NT2/D1 (cell line): ENCODE data around the gene SPPL2A.
"Not testable (repeated sequence)": the region's sequence is repeated elsewhere in the genome, so short reads cannot be mapped to it uniquely, and the experiment has no call there.

Experiments
- DNase-seq: peaks from one replicate; pipeline ENCODE4 v3.0.0-alpha.2; 2011; ENCODE audit warnings: low read depth, low spot score
- H3K27me3 ChIP-seq: 2 replicates; pipeline ENCODE4 v1.6.0; 2011; ENCODE audit warnings: mild to moderate bottlenecking; ENCODE audit not compliant: insufficient read length, insufficient read depth
- H3K36me3 ChIP-seq: 2 replicates; pipeline ENCODE4 v1.6.1; 2011; ENCODE audit warnings: mild to moderate bottlenecking, low read length, mixed read lengths; ENCODE audit not compliant: insufficient read depth, insufficient read length
- H3K4me1 ChIP-seq: 2 replicates; pipeline ENCODE4 v1.5.1; 2011; ENCODE audit not compliant: insufficient read depth, insufficient read length
- H3K4me3 ChIP-seq: 2 replicates; pipeline ENCODE4 v1.5.1; 2011; ENCODE audit warnings: low read depth; ENCODE audit not compliant: insufficient read length
- H3K9ac ChIP-seq: 2 replicates; pipeline ENCODE4 v1.6.0; 2011; ENCODE audit warnings: low read depth; ENCODE audit not compliant: insufficient read length
- H3K9me3 ChIP-seq: 2 replicates; pipeline ENCODE4 v1.5.1; 2011; ENCODE audit warnings: mild to moderate bottlenecking, low read length; ENCODE audit not compliant: insufficient read depth
- SUZ12 ChIP-seq: IDR thresholded peaks from 2 replicates; pipeline ENCODE4 v1.6.1; 2011; ENCODE audit not compliant: insufficient read length, insufficient read depth; ENCODE audit errors: extremely low read depth
- YY1 ChIP-seq: IDR thresholded peaks from 2 replicates; pipeline ENCODE4 v1.6.1; 2011; ENCODE audit not compliant: insufficient read length, insufficient read depth
- ZNF274 ChIP-seq: IDR thresholded peaks from 2 replicates; pipeline ENCODE4 v1.6.1; 2011; ENCODE audit warnings: mild to moderate bottlenecking, low read depth, low read length

Gene SPPL2A

DNA sequence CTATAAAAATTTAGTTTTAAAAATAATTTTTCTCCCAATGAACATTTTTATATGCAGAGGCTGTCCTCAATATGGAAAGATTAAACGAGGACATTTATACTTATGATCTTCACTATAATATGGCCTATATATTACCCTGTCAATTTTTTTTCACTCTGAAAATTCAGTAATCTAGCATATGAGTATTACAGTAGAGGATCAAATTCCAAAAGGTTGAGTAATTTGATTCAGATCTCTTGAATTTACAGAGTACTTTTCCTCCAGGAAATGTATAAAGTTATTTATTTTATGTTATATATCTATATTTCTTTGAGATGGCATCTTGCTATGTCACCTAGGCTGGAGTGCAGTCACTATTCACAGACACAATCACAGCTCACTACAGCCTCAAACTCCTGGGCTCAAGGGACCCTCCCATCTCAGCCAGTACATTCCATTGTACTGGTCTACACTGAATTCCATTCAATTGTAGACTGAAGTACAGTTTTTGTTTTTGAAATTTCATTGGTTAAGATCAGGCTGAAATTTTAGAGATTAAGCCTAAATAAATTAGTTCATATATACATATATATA lies 62.7 kb downstream of the SPPL2A start:
- Histone ChIP-seq H3K4me3 (no peak overlapping the region), H3K4me1 (no peaks in the 10 kb centered on the region), H3K36me3 (no peaks in the 10 kb centered on the region), H3K27me3 (no peaks in the 10 kb centered on the region), H3K9me3 (no peaks in the 10 kb centered on the region), H3K9ac (no peak overlapping the region)
- TF ChIP-seq YY1 (no peak), SUZ12 (no peak), ZNF274 (no peak)
- no peak for DNase-seq

GRCh38 chr15:50698101-50698500 lies 67.4 kb downstream of the SPPL2A start:
- Histone ChIP-seq H3K4me1 (no peaks in the 10 kb centered on the region), H3K9ac (no peak overlapping the region), H3K27me3 (no peaks in the 10 kb centered on the region), H3K9me3 (no peaks in the 10 kb centered on the region), H3K4me3 (no peak overlapping the region), H3K36me3 (no peaks in the 10 kb centered on the region)
- DNase-seq = no peak
- no peak for TF ChIP-seq YY1
- TF ChIP-seq ZNF274 = no peak

DNA sequence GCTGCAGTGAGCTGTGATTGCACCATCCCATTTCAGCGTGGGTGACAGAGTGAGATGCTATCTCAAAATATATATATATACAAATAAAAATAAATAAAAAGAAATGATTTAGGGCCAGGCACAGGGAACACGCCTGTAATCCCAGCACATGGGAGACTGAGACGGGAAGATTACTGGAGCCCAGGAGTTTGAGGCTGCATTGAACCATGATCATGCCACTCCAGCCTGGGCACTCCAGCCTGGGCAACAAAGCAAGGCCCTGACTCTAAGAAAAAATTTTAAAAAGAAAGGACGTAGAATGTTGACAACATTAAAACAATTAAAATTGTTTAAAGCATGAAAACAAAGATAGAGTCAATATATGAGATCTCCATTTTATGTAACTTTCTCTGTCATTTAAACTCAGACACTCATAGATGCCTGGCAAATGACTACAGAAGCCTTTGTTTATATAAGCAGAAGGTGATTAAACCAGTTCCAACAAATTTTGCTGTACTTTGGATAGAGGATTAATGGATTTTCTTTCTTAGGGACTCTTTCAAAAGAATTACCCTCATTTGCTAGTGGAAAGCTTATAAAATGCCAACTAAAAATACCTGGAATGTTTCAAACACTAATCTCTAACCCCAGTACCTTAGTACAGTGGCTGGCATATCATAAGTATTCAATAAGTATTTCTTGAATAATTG lies 68.3 kb downstream of the SPPL2A start:
- Histone ChIP-seq H3K9ac (no peak overlapping the region), H3K27me3 (no peaks in the 10 kb centered on the region), H3K4me3 (no peak overlapping the region), H3K4me1 (no peaks in the 10 kb centered on the region), H3K36me3 (no peaks in the 10 kb centered on the region), H3K9me3 (no peaks in the 10 kb centered on the region)
- DNase-seq = no peak
- TF ChIP-seq YY1 = no peak
- TF ChIP-seq SUZ12 = no peak
- no peak for TF ChIP-seq ZNF274

GRCh38 chr15:50694634-50695165 lies 70.8 kb downstream of the SPPL2A start:
- H3K4me3 ChIP-seq, H3K36me3 ChIP-seq, H3K4me1 ChIP-seq, H3K27me3 ChIP-seq, DNase-seq, H3K9ac ChIP-seq, H3K9me3 ChIP-seq: not testable (repeated sequence)

- peaks cover 15% of the 10 kb centered on the region for H3K36me3 ChIP-seq
- H3K9ac ChIP-seq = peak overlapping the region; percentile 89
- H3K9me3 ChIP-seq = no peaks in the 10 kb centered on the region
- no peaks in the 10 kb centered on the region for H3K4me1 ChIP-seq
- peak; percentile 2 for DNase-seq
- TF ChIP-seq ZNF274 = no peak
- TF ChIP-seq YY1 = no peak
- no peak for TF ChIP-seq SUZ12
- peak overlapping the region; percentile 89 for H3K4me3 ChIP-seq
- no peaks in the 10 kb centered on the region for H3K27me3 ChIP-seq
These were observed 78.1 kb downstream of the SPPL2A start for GRCh38 chr15:50687302-50687902.

GRCh38 chr15:50686469-50687301 lies 78.8 kb downstream of the SPPL2A start, which contains the start of gene TRPM7:
TSS of gene TRPM7 (minus strand) at chr15:50686797. CDS start at chr15:50686533, 264 bp downstream.
- peak; percentile 62 for DNase-seq
- TF ChIP-seq YY1 (no peak), SUZ12 (no peak), ZNF274 (no peak)
- no peaks in the 10 kb centered on the region for H3K4me1 ChIP-seq
- H3K9me3 ChIP-seq = no peaks in the 10 kb centered on the region
- H3K36me3 ChIP-seq = peaks cover 15% of the 10 kb centered on the region
- no peaks in the 10 kb centered on the region for H3K27me3 ChIP-seq
- H3K4me3 ChIP-seq = peak within 1 kb of the TSS; percentile 89
- peak within 1 kb of the TSS; percentile 89 for H3K9ac ChIP-seq
